SH-SY5Y (cell line): ENCODE measurements around the gene ACBD3.

Experiments used
- GATA2 ChIP-seq: IDR thresholded peaks from 2 replicates; pipeline ENCODE4 v1.6.1; 2011; ENCODE audit warnings: mild to moderate bottlenecking, low read depth, low read length
- GATA3 ChIP-seq: IDR thresholded peaks from 2 replicates; pipeline ENCODE4 v1.6.1; 2011; ENCODE audit warnings: low read depth, mild to moderate bottlenecking, low read length, moderate library complexity

GRCh38 chr1:226134170-226135058 is 52.1 kb downstream of the ACBD3 start:
- TF ChIP-seq GATA3 (no peak), GATA2 (no peak)
